OCI-LY7 (cell line): ENCODE results near the gene SLC2A13. TPM values are rescaled to one million over a fixed set of nuclear protein-coding genes. Genes with fewer than 3 reads are reported as not detected.

ENCODE experiments used
- BruUV-seq: library from RNA; stranded (reverse); fragments of 400-500 nt; replicated peaks from 2 replicates; lab custom pipeline; 2021; lab: Mats Ljungman, UMichigan
- CTCF ChIA-PET: fragments of 300-600 bp; sonication (Branson Sonifier 250); formaldehyde crosslinking; loops from one replicate; lab custom pipeline; 2022; ENCODE audit warnings: antibody characterized with exemption; ENCODE audit not compliant: unreplicated experiment; lab: Charles Lee
- POLR2A ChIA-PET: fragments of 300-600 bp; sonication (Branson Sonifier 250); formaldehyde crosslinking; loops from one replicate; lab custom pipeline; 2022; ENCODE audit warnings: antibody characterized with exemption; lab: Charles Lee
- DNase-seq: peaks from one replicate; pipeline ENCODE4 v3.0.0-alpha.2; 2015; ENCODE audit warnings: low spot score
- H2AFZ ChIP-seq: fragments of 200-600 bp; sonication (generic), shearing (Covaris generic); 2 replicates; pipeline ENCODE4 v1.6.1; 2014; ENCODE audit warnings: mild to moderate bottlenecking, antibody characterized with exemption, low read length, moderate library complexity
- H3K27ac ChIP-seq: fragments of 200-600 bp; sonication (generic); 2 replicates; pipeline ENCODE4 v1.5.1; 2014; ENCODE audit warnings: mixed run types, low read depth, mild to moderate bottlenecking, moderate library complexity, low read length, inconsistent platforms; ENCODE audit not compliant: poor library complexity, severe bottlenecking
- H3K36me3 ChIP-seq: fragments of 200-600 bp; sonication (generic); 2 replicates; pipeline ENCODE4 v1.6.1; 2014; ENCODE audit warnings: mild to moderate bottlenecking, antibody characterized with exemption, low read length, moderate library complexity, mixed read lengths; ENCODE audit not compliant: insufficient read depth
- H3K4me1 ChIP-seq: fragments of 200-600 bp; sonication (generic); 2 replicates; pipeline ENCODE4 v1.5.1; 2014; ENCODE audit warnings: mild to moderate bottlenecking, low read length; ENCODE audit not compliant: insufficient read depth, poor library complexity, severe bottlenecking
- H3K4me2 ChIP-seq: fragments of 200-600 bp; sonication (generic); 2 replicates; pipeline ENCODE4 v1.6.1; 2014; ENCODE audit warnings: mild to moderate bottlenecking, low read length
- H3K4me3 ChIP-seq: fragments of 200-600 bp; sonication (generic); 2 replicates; pipeline ENCODE4 v1.5.1; 2014; ENCODE audit warnings: mild to moderate bottlenecking, low read depth, low read length; ENCODE audit not compliant: poor library complexity, severe bottlenecking
- H3K79me2 ChIP-seq: fragments of 200-600 bp; sonication (generic); 2 replicates; pipeline ENCODE4 v1.6.1; 2016; ENCODE audit warnings: low read depth, mild to moderate bottlenecking, low read length, moderate library complexity, mixed read lengths; ENCODE audit not compliant: insufficient read depth
- H3K9me2 ChIP-seq: fragments of 200-600 bp; sonication (generic); 2 replicates; pipeline ENCODE4 v1.6.1; 2016; ENCODE audit warnings: mild to moderate bottlenecking, low read length, mixed read lengths; ENCODE audit not compliant: insufficient read depth
- H3K9me3 ChIP-seq: fragments of 200-600 bp; sonication (generic); 2 replicates; pipeline ENCODE4 v1.6.1; 2014; ENCODE audit warnings: mild to moderate bottlenecking, mixed run types, low read length, mixed read lengths
- H4K20me1 ChIP-seq: fragments of 200-600 bp; sonication (generic); 2 replicates; pipeline ENCODE4 v1.6.1; 2014; ENCODE audit warnings: mild to moderate bottlenecking, antibody characterized with exemption, low read length, moderate library complexity, mixed read lengths; ENCODE audit not compliant: insufficient read depth
- CTCF ChIP-seq: fragments of 200-600 bp; sonication (generic); conservative IDR thresholded peaks from 2 replicates; pipeline ENCODE4 v1.5.1; 2014; ENCODE audit warnings: mild to moderate bottlenecking, antibody characterized with exemption, low read length, moderate library complexity, mixed read lengths
- EZH2phosphoT487 ChIP-seq: fragments of 200-600 bp; sonication (generic); IDR thresholded peaks from 2 replicates; pipeline ENCODE4 v1.6.1; 2018; ENCODE audit warnings: low read depth, borderline replicate concordance, mild to moderate bottlenecking, mixed run types, antibody characterized with exemption, low read length, moderate library complexity, mixed read lengths
- intact Hi-C: fragments of 100-400 bp; cut with micrococcal nuclease; formaldehyde crosslinking; loops from one replicate; pipeline ENCODE4 v1.10.0; 2022; ENCODE audit not compliant: unreplicated experiment
- total RNA-seq, 2 experiments: library from RNA; depleted of rRNA in 1 of 2; stranded (reverse); fragments of >200 nt in 1 of 2; shearing (Covaris generic) in 1 of 2; gene quantifications; 2 replicates each; pipeline ENCODE4 v1.2.3, GENCODE V29; 2014 to 2022

SLC2A13 gene
- total RNA-seq, 2 experiments from 2014 or later = 12.4 to 16.5 TPM

- TF ChIP-seq CTCF = no peak
- TF ChIP-seq EZH2phosphoT487 = no peak
- ChIA-PET POLR2A (no interaction called here), CTCF (no interaction called here)
- H3K9me2 ChIP-seq = no peaks in the 10 kb centered on the region
- H3K36me3 ChIP-seq = no peaks in the 10 kb centered on the region
- no peak overlapping the region for H2AFZ ChIP-seq
- H3K27ac ChIP-seq = no peak overlapping the region
- no peak overlapping the region for H3K4me3 ChIP-seq
- H3K79me2 ChIP-seq = no peaks in the 10 kb centered on the region
- intact Hi-C loops = no loop called here
- no peaks in the 10 kb centered on the region; the same call in 1 of the 2 replicates for H4K20me1 ChIP-seq
- BruUV-seq = no TSS peak
- no peaks in the 10 kb centered on the region for H3K9me3 ChIP-seq
- H3K4me2 ChIP-seq = no peak overlapping the region
- H3K4me1 ChIP-seq = no peaks in the 10 kb centered on the region
- no peak for DNase-seq
Measured at GRCh38 chr12:39988574-39988973, 117.3 kb downstream of the SLC2A13 start.

- no peak for DNase-seq
- Histone ChIP-seq H3K36me3 (no peaks in the 10 kb centered on the region), H3K4me3 (no peak overlapping the region), H3K4me2 (no peak overlapping the region), H3K27ac (no peak overlapping the region), H3K9me2 (no peaks in the 10 kb centered on the region), H3K79me2 (no peaks in the 10 kb centered on the region), H2AFZ (no peak overlapping the region), H3K9me3 (no peaks in the 10 kb centered on the region), H3K4me1 (no peaks in the 10 kb centered on the region), H4K20me1 (no peaks in the 10 kb centered on the region)
- BruUV-seq = no TSS peak
- ChIA-PET CTCF (no interaction called here), POLR2A (interaction anchor here (0.6 to 1.7 kb wide), 4 partner anchors 10 to 17 kb away, joined by 3 to 4 read pairs (median 4); no protein-coding TSS in a partner anchor)
- no peak for TF ChIP-seq EZH2phosphoT487
- TF ChIP-seq CTCF = no peak
- intact Hi-C loops = no loop called here
Measured at GRCh38 chr12:39986674-39987073, 119.2 kb downstream of the SLC2A13 start.

GRCh38 chr12:39984670-39985069 is 121.2 kb downstream of the SLC2A13 start:
- no peaks in the 10 kb centered on the region for H4K20me1 ChIP-seq
- no TSS peak for BruUV-seq
- intact Hi-C loops = no loop called here
- ChIA-PET POLR2A (interaction anchor here (0.6 kb wide), 1 partner anchor 224 kb away, joined by 3 read pairs; no protein-coding TSS in a partner anchor), CTCF (interaction anchor here (0.5 kb wide), 1 partner anchor 191 kb away, joined by 3 read pairs; no protein-coding TSS in a partner anchor)
- no peaks in the 10 kb centered on the region for H3K4me1 ChIP-seq
- H3K9me2 ChIP-seq = no peaks in the 10 kb centered on the region
- TF ChIP-seq CTCF = no peak
- no peak for TF ChIP-seq EZH2phosphoT487
- H3K9me3 ChIP-seq = no peaks in the 10 kb centered on the region
- no peaks in the 10 kb centered on the region for H3K36me3 ChIP-seq
- H3K79me2 ChIP-seq = no peaks in the 10 kb centered on the region
- no peak overlapping the region for H3K4me2 ChIP-seq
- no peak overlapping the region for H3K4me3 ChIP-seq
- no peak overlapping the region for H3K27ac ChIP-seq
- H2AFZ ChIP-seq = no peak overlapping the region
- no peak for DNase-seq
